NCI-H2029 treated with DMSO at 0.1 percent for 48 hours (cell line): ENCODE measurements around the gene TMC6.
"Not testable (repeated sequence)": the region's sequence is repeated elsewhere in the genome, so short reads cannot be mapped to it uniquely, and the experiment has no call there.

Source experiments
- DNase-seq: peaks from one replicate; lab custom pipeline; 2025; lab: John Stamatoyannopoulos, UW

The TMC6 gene

GRCh38 chr17:78110363-78111015 lies 18.1 kb downstream of the TMC6 start:
- DNase-seq = no peak

DNA sequence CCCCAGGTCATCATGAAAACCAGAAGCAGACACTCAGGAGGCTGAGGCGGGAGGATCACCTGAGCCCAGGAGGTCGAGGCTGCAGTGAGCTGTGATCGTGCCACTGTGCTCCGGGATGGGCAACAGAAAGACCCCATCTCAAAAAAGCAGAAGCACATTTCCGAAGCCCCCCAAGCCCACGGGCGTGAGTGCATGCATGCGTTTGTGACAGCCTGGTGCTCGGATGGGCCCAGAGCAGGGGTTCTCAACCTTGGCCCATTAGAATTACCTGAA lies 19.1 kb downstream of the TMC6 start:
- DNase-seq = no peak

DNA sequence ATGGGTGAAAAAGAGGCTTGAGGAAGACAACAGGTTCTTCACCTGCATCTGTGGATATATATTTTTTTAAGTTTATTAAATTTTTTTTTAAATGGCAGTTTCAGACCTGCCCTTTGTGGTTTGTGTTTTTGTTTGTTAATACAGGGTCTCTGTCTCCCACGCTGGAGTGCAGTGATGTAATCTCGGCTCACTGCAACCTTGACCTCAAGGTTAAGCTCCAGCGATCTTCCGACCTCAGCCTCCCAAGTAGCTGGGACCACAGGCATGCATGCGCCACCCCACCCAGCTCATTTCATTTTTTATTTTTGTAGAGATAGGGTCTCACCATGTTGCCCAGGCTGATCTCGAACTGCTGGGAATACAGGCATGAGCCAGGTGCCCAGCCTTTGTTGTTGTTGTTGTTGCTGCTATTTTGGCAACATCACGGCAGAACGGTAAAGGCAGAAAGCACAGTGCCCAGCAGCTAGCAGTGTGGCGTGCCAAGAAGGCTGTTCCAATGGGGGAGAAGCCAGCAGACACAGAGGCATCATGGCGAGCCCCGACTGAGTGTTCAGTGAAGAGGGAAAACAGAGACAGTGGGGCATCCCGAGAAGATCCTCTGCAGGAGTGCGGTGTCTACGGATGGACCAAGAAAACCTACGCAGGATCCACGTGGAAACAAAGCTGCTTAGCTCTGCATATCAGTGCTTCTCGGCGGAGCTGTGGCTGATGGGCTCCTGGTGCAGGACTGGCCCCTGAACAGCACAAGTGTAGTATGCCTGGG lies 19.6 kb downstream of the TMC6 start:
- DNase-seq = no peak

GRCh38 chr17:78107976-78108725 lies 20.4 kb downstream of the TMC6 start:
- DNase-seq = no peak

DNA sequence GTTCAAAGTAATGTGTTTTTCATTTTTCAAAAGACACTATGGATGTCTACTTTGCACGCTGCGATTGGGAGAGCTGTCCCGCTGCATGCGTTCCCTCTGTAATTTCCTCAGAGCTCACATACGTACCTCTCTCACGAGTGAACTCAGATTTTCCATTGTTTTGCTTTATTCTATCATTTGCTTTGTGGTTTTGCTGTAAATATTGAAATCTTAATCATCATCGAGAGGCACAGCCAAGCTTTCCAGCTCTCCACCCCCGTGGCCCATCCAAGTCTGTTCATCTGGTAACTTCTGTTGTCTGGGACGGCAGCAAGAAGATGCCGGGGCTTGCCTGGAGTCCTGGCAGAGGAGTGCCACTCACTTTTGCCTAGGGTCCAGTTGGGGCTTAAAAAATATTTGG lies 21.1 kb downstream of the TMC6 start:
- no peak for DNase-seq

DNA sequence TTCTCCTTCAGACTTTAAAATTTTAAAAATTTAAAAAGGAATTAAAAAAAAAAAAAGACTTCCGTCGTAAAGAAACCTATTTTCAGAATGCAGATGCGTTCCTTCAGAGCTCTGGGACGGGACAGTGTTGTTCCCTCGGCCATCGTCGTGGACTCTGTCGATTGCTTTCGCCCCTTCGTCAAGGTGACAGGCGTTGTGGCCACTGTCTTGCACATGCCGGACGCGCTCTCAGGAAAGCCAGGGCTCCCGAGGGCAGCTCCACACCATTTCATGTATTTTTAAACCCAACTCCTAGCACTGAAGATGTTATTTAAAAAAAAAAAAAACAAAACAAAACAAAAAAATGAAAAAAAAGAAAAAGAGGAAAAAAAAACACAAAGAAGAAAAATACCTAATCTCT lies 22.3 kb downstream of the TMC6 start:
- DNase-seq = no peak

- no peak for DNase-seq
Observed at GRCh38 chr17:78105551-78105950, 23.0 kb downstream of the TMC6 start.

GRCh38 chr17:78105101-78105500 lies 23.5 kb downstream of the TMC6 start:
- DNase-seq = no peak

GRCh38 chr17:78104540-78104941 lies 24.0 kb downstream of the TMC6 start:
- DNase-seq = no peak

GRCh38 chr17:78103311-78103710 lies 25.2 kb downstream of the TMC6 start:
- DNase-seq = no peak

- no peak for DNase-seq
Observed at GRCh38 chr17:78101542-78101941, 27.0 kb downstream of the TMC6 start.

GRCh38 chr17:78101112-78101511 lies 27.4 kb downstream of the TMC6 start:
- no peak for DNase-seq

- no peak for DNase-seq
Observed at GRCh38 chr17:78096093-78096492, 32.5 kb downstream of the TMC6 start.

DNA sequence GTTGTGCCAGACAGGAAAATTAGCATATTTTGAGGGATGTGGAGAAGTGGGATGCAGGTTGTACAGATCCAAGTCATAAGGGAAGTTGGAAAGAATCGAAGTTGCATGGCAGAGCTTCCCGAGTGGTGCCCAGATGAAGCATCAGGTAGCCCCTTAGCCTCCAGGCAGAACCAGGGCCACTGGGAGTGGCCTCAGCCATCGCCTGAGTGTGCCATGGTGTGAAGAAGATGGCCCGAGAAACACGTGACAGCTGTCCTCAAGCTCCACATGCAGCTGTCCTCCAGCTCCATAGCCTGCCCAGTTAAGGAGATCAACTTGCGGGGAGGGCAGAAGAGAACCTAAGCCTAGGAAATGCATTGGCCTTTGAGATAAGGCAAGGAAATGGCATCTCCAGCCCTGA lies 33.5 kb downstream of the TMC6 start:
- DNase-seq = no peak

GRCh38 chr17:78092794-78093324 lies 35.7 kb downstream of the TMC6 start:
- no peak for DNase-seq

- no peak for DNase-seq
Observed at GRCh38 chr17:78089576-78090281, 38.8 kb downstream of the TMC6 start.

DNA sequence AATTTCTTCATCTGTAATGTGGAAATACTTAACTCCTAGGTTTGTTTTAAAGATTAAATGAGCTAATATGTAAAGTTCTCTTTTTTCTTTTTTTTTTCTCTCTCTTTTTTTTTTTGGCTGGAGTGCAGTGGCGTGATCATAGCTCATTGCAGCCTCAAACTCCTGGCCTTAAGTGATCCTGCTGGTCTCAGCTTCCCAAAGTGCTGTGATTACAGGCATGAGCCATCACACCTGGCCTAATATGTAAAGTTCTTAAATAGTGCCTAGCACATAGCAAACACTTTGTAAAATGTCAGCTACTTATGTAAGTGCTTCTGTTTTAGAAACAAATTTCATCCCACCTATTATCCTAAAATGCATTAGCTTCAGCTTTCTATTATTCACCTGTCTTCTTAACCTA lies 40.0 kb downstream of the TMC6 start:
- DNase-seq = no peak

DNA sequence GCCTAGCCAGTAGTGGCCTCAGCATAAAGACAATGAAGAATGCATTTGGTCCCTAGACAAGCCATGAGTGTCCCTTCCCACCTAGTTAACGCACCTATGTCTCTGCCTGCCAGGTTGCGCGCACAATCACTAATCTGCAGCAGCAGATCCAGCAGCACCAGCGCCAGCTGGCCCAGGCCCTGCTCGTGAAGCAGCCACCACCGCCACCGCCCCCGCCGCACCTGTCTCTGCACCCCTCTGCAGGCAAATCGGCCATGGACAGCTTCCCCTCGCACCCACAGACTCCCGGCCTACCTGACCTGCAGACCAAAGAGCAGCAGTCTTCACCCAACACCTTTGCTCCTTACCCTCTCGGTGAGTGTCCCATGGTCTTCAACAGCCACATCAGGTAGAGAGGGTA lies 41.8 kb downstream of the TMC6 start:
- DNase-seq = no peak

DNA sequence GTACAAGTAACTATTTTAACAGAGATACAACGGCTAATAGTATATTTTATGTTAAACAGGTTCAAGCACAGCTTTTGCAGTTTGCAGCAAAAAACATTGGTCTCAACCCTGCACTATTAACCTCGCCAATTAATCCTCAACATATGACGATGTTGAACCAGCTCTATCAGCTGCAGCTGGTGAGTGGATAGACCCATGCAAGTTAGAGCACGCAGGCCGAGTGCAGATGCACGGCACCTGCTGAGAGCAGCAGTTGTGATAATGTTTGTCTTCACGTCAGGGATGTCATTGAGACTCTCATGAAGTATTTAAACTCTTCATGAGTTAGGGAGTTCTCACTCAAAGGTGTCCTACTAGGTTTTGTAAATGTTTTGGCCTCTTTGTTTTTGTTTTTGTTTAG lies 45.6 kb downstream of the TMC6 start:
- no peak for DNase-seq

- not testable (repeated sequence) for DNase-seq
Observed at GRCh38 chr17:78082355-78082872, 46.1 kb downstream of the TMC6 start.

DNA sequence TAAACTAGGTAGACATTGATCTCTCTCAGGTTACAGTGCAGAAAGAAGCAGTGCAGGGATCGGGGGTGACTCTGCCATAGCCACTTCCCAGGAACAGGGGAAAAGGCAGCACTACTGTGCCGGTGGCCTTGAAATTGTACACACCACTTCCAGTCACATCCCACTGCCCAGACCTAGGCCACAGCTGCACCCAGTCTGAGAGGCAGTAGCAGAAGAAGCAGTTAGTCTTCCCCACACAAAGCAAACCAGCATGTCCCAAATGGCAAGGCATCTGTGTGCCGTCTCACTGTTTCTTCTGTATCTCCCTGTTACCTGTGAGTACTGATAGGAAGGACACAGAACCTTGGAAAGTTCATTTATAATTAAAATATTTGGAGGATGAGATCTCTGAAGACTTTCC lies 47.0 kb downstream of the TMC6 start:
- DNase-seq = no peak

GRCh38 chr17:78079253-78079652 lies 49.3 kb downstream of the TMC6 start:
- DNase-seq = no peak
